Measurements from ENCODE around the gene NAGLU. TPM values are rescaled to one million over a fixed set of nuclear protein-coding genes. Genes with fewer than 3 reads are reported as not detected.

The NAGLU gene
- total and polyA plus RNA-seq, 2 experiments from 2014 or later: 12.0 to 31.2 TPM

GRCh38 chr17:42527932-42528331, 8.1 kb upstream of the NAGLU start:
- H3K4me1 Mint-ChIP-seq: no peaks in the 10 kb centered on the region; the same call in none of the 3 replicates
- DNase-seq (ENCODE audit: low spot score) (no peak), ATAC-seq (no peak)
- H3K9me3 Mint-ChIP-seq: no peaks in the 10 kb centered on the region; the same call in 2 of the 3 replicates
- Histone ChIP-seq H3K79me2 (replicated peaks; ENCODE audit: insufficient read depth) (no peaks in the 10 kb centered on the region), H3F3A (replicated peaks; ENCODE audit: low read depth) (peaks cover 6% of the 10 kb centered on the region; the same call in 1 of the 2 replicates), H3K4me3 (no peak overlapping the region), H4K20me1 (replicated peaks; ENCODE audit: insufficient read depth) (no peaks in the 10 kb centered on the region; the same call in 1 of the 2 replicates), H3K27ac (ENCODE audit: low read depth) (no peak overlapping the region), H3K4me1 (ENCODE audit: insufficient read depth) (no peaks in the 10 kb centered on the region), H3K9me2 (ENCODE audit: insufficient read depth) (no peaks in the 10 kb centered on the region), H3K27me3 (ENCODE audit: insufficient read depth) (peaks cover 20% of the 10 kb centered on the region), H3K36me3 (ENCODE audit: insufficient read depth) (no peaks in the 10 kb centered on the region), H2AFZ (no peak overlapping the region), H3K4me2 (no peak overlapping the region)
- H3K4me3 Mint-ChIP-seq: no peak overlapping the region; the same call in 2 of the 3 replicates
- 0 out of 3 replicates have a peak, but pooled peaks cover 3% of the 10 kb centered on the region for H3K36me3 Mint-ChIP-seq (ENCODE audit: low read depth)
- H3K27ac Mint-ChIP-seq: no peak overlapping the region
- peaks cover 19% of the 10 kb centered on the region for H3K27me3 Mint-ChIP-seq (ENCODE audit: insufficient read depth, low read depth, poor library complexity)
- TF ChIP-seq EZH2phosphoT487 (IDR thresholded peaks at IDR 0.05; ENCODE audit: unreplicated experiment) (no peak), ZNF462 (CRISPR knock-in tag; IDR thresholded peaks at IDR 0.05) (no peak), EZH2 (IDR thresholded peaks at IDR 0.05; ENCODE audit: low read depth, unreplicated experiment) (no peak), ZNF114 (CRISPR knock-in tag; IDR thresholded peaks at IDR 0.05) (no peak), NANOG (IDR thresholded peaks at IDR 0.05; ENCODE audit: borderline replicate concordance) (no peak)

GRCh38 chr17:42529061-42529460, 7.0 kb upstream of the NAGLU start:
- Histone ChIP-seq H3F3A (replicated peaks; ENCODE audit: low read depth) (peaks cover 6% of the 10 kb centered on the region; the same call in 1 of the 2 replicates), H3K9me2 (ENCODE audit: insufficient read depth) (no peaks in the 10 kb centered on the region), H3K4me3 (no peak overlapping the region), H4K20me1 (replicated peaks; ENCODE audit: insufficient read depth) (no peaks in the 10 kb centered on the region), H3K4me1 (ENCODE audit: insufficient read depth) (no peaks in the 10 kb centered on the region), H3K36me3 (ENCODE audit: insufficient read depth) (no peaks in the 10 kb centered on the region), H3K4me2 (no peak overlapping the region), H3K27me3 (ENCODE audit: insufficient read depth) (peaks cover 31% of the 10 kb centered on the region), H3K27ac (ENCODE audit: low read depth) (no peak overlapping the region), H3K79me2 (replicated peaks; ENCODE audit: insufficient read depth) (no peaks in the 10 kb centered on the region), H2AFZ (no peak overlapping the region)
- Mint-ChIP-seq H3K9me3 (no peaks in the 10 kb centered on the region; the same call in 2 of the 3 replicates), H3K4me1 (no peaks in the 10 kb centered on the region; the same call in none of the 3 replicates), H3K36me3 (ENCODE audit: low read depth) (no peaks in the 10 kb centered on the region), H3K27me3 (ENCODE audit: insufficient read depth, low read depth, poor library complexity) (peaks cover 19% of the 10 kb centered on the region), H3K27ac (no peak overlapping the region), H3K4me3 (no peak overlapping the region)
- DNase-seq (ENCODE audit: low spot score) (no peak), ATAC-seq (no peak)
- TF ChIP-seq EZH2 (IDR thresholded peaks at IDR 0.05; ENCODE audit: low read depth, unreplicated experiment): no peak
- TF ChIP-seq ZNF331 (CRISPR knock-in tag; IDR thresholded peaks at IDR 0.05; ENCODE audit: low read depth): no peak
- no peak for TF ChIP-seq REST (IDR thresholded peaks at IDR 0.05; ENCODE audit: unreplicated experiment)
- no peak for TF ChIP-seq JUNB (IDR thresholded peaks at IDR 0.05; ENCODE audit: unreplicated experiment)
- TF ChIP-seq CREB1 (CRISPR knock-in tag; IDR thresholded peaks at IDR 0.05; ENCODE audit: low read depth): no peak
- TF ChIP-seq ETS1 (IDR thresholded peaks at IDR 0.05): no peak
